Breast epithelium (tissue), 3 donors: ENCODE measurements around the gene GATAD2B.

ENCODE experiments used
- CTCF ChIP-seq, 3 donors: fragments of 450-650 bp; IDR thresholded peaks; one replicate each; pipeline ENCODE4 v1.5.1; 2016 to 2017; ENCODE audit warnings: antibody characterized with exemption in 3 of 3, mild to moderate bottlenecking in 3 of 3, moderate library complexity in 3 of 3
- POLR2A ChIP-seq: fragments of 450-650 bp; IDR thresholded peaks from one replicate; pipeline ENCODE4 v1.6.1; 2016; ENCODE audit warnings: antibody characterized with exemption, mild to moderate bottlenecking, moderate library complexity

GRCh38 chr1:153767519-153767918, 155.3 kb downstream of the GATAD2B start:
- TF ChIP-seq CTCF (IDR thresholded peaks at IDR 0.05), result no peak
- no peak for TF ChIP-seq POLR2A
